HG02642 (cell line): ENCODE data around the gene HNMT.
"Not testable (repeated sequence)": the region's sequence is repeated elsewhere in the genome, so short reads cannot be mapped to it uniquely, and the experiment has no call there.

Experiments used
- ATAC-seq: cut with Tn5 transposase; IDR thresholded peaks from one replicate; pipeline ENCODE4 v1.9.1; 2021; ENCODE audit warnings: mild to moderate bottlenecking; ENCODE audit not compliant: unreplicated experiment, poor library complexity

HNMT gene

DNA sequence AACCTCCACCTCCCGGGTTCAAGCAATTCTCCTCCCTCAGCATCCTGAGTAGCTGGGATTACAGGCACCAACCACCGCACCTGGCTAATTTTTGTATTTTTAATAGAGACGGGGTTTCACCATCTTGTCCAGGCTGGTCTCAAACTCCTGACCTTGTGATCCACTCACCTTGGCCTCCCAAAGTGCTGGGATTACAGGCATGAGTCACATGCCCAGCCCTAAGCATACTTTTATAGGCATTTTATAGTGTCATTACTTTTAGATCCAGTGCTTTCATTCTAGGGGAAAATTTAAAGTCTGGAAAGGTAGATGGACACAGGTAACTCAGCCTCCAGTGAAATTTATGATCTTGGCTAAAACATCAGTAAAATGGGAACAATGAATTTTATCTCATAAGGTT lies 7.0 kb downstream of the HNMT start:
- not testable (repeated sequence) for ATAC-seq

DNA sequence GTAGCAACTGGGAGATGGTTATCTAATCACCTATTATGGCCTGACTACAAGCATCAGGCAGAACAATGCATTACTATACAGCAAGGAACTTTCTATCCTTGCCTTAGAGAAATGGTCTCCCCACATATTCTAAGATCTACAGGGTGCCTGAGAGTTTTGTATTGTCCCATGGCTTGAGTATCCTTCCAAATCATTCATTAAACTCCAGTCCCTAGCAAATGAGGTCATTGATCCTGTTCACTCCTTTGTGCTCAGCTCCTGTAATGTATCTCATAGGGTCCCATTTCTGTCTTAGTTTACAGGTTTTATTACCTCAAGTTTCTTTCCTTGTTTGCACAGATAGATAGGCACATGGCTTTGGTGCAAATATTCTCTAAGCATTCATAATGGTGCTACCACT lies 9.0 kb downstream of the HNMT start:
- ATAC-seq = no peak

DNA sequence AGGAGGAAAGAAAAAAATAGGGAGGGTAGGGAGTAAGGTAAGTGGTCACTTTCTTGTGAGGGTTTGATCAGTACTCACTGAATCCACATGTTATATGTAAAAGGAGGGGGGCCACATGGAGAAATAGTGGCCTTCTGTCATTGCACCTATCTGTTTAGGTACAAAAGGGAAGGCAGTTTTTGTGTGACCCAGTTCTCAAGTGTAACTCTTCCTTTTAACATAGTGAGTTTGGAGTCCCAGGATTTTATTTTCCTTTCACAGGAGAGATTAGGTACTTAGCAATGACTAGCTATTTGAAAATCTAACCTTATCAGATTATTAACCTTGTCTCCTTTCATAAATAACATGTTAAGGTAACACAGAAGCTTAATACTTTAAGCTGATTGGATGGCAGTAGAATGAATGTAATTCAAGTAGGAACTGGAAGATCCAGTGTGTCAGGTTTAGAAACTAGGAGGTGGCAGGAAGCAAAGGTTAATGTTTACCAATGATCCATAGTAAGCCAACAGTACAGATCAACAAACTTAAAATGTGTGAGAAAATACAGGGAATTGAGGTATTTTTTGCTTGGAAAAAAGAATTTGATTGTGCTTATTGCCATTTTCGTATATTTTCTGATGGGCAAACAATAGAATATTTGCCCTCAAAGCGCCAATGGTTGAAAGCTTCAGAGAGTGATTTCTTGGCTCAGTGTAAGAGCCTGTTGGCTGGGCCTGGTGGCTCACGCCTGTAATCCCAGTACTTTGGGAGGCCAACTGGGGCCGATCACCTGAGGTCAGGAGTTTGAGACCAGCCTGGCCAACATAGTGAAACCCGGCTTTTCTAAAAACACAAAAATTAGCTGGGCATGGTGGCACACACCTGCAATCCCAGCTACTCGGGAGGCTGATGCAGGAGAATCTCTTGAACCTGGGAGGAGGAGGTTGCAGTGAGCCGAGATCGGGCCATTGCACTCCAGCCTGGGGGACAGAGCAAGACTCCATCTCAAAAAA lies 11.3 kb downstream of the HNMT start:
- no peak for ATAC-seq

DNA sequence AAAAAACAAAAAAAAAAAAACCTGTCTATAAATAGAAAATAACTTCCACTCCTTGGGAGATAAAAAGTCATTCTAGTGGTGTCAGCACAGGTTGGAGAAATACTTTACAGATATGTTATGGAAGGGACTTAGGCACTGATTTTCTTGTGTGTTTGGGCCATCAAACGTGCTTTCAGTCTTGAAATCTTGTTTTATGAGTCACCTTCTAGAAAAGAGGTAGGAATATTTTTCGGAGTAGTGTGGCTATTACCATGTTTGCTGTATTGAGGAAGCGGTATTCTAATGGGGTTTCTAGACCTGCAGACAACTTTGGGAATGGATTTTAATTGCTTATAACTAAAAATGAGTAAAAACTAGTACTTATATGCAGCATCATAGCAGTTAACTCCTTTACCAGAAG lies 12.0 kb downstream of the HNMT start:
- no peak for ATAC-seq

DNA sequence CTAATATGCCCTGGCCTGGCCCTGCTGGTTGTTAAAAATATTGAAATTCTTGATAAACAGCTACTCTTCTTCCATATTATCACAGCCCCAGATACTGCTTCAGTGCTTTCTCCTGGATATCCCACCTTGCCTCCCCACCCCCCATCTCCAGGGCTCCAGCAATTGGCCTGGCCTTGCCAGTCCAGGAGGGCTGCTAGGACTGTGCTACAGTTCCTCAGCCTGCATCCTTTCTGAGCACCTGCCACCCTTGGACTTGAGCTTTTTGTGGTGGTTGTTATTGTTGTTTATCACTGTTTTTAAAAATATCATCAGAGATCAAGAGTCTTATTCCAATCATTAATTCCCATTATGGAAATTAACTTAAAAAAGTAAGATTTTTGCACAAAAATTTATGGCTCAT lies 13.5 kb downstream of the HNMT start:
- no peak for ATAC-seq

DNA sequence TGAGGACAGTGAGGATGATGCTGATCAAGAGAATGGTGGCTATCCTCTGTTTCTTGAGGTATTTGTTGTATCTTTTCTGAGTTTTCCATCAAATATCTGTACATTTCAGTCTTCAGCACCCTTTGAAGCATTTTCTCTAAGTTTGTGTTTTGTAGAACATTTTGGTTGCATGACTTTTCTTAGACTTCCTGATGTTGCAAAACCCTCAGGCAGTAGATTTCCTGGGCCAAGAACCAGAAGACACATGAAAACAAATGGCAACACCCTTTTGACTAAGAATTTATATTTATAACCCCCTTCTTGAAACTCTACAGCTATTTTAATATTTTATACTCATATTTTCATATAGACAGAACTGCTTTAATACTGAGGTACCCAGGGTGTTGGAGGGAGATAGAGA lies 16.2 kb downstream of the HNMT start:
- ATAC-seq = no peak

DNA sequence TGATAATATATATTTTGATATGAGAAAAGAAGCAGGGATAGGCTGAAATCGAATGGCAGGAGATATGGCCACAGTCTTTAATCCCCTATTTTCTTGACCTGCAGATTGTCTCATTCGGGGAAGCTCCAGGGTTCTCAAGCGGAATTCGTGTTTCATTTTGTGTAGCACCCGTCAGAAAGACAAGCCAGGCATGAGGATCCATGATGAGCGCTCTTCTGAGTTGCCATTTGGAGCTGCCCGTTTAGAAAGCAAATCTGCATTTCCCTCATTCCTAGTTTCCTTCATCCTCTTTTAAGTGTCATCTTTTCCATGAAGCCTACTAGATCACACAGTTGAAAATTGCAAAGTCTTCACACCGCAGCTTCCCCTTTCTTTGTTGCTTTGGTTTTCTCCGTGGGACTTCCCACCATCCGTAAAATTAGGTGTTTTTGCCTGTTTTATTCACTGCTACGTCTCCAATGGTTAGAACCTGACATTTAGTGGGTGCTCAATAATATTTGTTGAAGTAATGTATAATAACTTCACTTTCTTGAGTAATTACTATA lies 16.9 kb downstream of the HNMT start:
- no peak for ATAC-seq

DNA sequence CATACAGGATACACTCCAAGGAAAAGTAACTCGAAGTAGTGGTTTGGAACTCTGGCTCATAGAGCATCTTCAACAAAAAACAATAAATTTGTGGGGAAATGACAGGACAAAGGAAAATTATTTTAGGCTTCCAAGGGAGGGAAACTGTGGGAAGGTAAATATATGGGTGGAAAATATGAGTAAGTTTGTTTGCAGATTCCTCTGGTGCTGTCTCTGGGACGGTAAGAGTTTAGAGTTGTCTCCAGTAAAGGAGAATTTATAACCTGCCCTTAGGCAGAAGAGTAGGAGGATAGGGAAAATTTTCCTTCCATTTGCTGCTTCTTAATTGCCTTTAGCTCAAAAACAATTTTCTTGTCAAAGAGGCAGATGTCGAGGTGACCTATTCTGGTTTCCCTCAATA lies 19.3 kb downstream of the HNMT start:
- ATAC-seq = no peak

DNA sequence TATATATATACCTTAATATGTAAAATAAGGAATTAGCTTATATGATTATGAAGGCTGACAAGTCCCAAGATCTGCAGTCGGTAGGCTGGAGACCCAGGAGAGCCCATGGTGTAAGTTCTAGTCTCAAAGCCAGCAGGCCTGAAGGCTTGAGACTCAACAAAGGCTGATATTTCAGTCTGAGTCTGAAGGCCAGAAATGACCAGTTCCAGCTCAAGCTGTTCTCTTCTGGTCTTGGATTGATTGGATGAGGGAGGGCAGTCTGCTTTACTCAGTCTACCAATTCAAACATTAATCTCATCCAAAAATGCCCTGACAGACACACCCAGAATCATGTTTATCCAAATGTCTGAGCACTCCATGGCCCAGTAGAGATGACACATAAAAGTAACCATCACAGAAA lies 22.0 kb downstream of the HNMT start:
- no peak for ATAC-seq

DNA sequence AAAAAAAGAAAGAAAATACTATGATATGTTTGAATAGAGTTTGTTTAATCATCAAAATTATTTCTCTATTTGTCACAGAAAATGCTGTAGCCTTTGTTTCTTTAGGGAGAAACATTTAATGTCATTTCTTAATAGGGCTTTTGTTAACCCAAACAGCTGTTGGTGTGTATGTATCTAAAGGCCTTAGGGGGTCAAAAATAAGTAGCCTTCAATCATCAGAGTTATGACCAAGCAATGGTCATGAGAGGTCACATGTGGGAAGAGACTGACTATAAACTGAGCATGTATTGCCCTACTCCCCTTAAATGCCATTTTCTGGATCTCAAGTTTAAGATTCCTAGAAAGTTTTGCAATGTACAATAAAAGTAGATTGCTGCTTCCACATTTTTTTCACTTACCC lies 22.7 kb downstream of the HNMT start:
- no peak for ATAC-seq

DNA sequence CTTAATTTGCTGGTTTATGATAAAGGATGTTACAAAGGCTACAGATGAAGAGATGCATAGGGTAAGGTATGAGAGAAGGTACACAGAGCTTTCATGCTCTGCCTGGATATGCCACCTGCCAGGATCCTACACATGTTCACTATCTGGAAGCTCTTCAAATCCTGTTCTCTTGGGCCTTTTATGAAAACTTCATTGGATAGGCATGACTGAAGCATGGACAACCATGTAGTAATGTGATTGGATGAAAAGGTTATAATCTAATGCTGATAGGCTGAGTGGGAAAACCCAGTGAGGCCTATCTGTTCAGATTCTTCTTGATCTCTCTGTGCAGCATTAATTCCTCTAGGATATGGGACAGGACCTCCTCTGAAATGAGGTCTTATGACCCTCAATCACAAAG lies 26.8 kb downstream of the HNMT start:
- no peak for ATAC-seq

DNA sequence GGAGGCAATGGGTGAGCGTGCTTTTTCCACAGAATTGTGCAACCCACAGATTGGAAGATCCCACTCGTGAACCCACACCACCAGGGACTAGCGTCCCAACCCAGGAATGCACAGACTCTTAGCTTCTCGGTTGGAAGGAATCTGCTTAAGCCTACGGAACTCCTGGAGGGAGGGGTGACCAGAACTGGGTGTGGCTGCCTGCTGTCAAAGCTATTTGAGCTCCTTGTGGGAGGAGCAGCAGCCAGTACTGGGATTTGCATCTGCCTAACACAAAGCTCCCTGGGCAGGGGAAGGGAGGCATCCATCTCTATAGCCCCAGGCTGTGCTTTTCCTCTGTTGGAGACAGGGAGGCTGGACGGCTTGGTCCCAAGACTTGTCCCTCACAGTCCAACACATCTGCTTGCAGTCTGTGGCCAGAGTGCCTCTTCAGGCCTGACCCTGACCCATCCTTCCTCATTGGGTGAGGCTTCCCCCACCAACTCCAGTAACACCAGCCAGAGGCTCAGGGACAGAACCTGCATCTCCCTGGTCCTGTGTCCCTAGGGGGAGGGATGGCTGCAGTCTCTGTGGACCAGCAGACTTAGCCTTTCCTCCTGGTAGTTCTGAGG lies 27.9 kb downstream of the HNMT start:
- no peak for ATAC-seq

DNA sequence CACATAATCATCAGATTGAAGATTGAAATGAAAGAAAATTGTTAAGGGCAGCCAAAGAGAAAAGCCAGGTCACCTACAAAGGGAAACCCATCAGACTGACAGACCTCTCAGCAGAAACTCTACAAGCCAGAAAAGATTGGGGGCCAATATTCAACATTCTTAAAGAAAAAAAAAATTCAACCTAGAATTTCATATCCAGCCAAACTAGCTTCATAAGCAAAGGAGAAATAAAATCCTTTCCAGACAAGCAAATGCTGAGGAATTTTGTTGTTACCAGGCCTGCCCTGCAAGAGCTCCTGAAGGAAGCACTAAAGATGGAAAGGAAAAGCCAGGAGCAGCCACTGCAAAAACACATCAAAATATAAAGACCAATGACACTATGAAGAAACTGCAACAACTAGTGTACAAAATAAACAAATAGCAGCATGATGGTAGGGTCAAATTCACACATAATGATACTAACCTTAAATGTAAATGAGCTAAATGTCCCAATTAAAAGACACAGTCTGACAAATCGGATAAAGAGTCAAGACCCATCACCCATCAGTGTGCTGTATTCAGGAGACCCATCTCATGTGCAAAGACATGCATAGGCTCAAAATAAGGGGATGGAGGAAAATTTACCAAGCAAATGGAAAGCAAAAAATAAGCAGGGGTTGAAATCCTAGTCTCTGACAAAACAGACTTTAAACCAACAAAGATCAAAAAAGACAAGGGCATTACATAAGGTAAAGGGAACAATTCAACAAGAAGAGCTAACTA lies 29.6 kb downstream of the HNMT start:
- not testable (repeated sequence) for ATAC-seq

DNA sequence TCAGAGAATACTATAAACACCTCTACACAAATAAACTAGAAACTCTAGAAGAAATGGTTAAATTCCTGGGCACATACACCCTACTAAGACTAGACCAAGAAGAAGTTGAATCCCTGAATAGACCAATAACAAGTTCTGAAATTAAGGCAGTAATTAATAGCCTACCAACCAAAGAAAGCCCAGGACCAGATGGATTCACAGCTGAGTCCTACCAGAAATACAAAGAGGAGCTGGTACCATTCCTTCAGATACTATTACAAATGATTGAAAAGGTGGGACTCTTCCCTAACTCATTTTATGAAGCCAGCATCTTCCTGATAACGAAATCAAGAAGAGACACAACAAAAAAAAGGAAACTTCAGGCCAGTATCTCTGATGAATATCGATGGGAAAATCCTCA lies 31.1 kb downstream of the HNMT start:
- not testable (repeated sequence) for ATAC-seq

DNA sequence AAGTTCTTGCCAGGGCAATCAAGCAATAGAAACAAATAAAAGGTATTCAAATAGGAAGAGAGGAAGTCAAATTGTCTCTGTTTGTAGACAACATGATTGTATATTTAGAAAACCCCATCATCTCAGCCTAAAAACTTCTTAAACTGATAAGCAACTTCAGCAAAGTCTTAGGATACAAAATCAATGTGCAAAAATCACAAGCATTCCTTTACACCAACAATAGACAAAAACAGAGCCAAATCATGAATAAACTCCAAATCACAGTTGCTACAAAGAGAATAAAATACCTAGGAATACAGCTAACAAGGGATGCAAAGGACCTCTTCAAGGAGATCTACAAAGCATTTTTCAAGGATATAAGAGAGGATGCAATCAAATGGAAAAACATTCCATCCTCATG lies 31.9 kb downstream of the HNMT start:
- ATAC-seq = not testable (repeated sequence)

DNA sequence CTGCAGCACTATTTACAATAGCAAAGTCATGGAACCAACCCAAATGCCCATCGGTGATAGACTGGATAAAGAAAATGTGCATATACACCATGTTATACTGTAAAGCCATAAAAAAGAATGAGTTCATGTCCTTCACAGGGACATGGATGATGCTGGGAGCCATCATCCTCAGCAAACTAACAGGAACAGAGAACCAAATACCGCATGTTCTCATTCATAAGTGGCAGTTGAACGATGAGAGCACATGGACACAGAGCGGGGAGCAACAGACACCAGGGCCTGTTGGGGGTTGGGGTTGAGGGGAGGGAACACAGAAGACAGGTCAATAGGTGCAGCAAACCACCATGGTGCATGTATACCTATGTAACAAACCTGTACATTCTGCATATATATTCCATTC lies 33.5 kb downstream of the HNMT start:
- ATAC-seq = no peak

DNA sequence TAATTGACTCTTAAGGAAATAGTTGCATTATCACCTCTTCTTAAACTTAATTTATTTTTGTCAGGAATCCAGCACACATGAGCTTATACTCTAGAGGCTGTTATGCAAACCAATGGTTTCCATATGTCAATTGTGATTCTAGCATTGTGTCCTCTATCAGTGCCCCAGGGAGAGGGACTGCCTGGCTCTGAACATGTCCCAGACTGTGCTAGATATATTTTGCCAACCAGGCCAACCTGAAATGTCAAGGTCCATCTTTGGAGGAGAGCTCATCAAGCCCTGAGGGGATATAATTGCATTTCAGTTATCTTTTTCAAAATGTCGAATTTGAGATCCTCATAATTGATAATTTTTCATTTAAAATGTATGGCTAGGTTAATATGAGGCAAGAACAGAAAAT lies 34.2 kb downstream of the HNMT start:
- no peak for ATAC-seq

DNA sequence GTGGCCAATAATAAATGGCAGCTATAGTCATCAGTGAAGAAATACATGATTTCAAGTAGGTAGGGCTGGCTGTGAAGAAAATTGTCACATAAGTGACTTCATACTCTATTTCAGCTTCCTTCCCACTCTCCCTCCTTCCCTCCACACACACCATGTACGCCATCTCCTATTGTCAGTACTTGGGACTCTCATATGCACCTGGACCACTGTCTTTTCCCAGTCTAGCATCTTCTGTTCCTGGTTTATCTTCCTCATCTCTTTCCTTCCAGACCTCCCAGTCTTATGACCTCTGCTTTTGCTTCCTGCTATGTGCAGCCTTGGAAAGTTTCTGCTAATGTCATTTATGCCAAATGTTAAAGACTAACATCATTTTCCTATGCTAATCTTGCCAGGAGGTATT lies 35.0 kb downstream of the HNMT start:
- no peak for ATAC-seq

DNA sequence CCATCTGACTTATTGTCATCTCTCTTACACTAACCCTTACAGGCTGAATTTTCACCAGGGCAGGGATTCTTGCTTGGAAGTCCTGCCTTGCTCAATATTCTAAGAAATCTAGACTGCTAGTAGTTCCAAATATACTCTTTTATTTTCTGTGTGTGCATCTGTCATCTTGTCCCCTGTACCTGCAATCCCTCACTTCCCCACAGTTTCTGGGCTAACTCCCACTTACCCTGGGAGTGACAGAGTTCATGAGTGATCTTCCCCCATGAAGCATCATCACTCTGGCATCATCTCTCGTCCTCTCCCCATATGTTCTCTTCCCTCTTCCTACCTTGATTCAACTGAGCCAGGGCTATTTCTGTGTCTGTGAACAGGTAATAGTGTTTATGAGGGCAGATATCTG lies 35.7 kb downstream of the HNMT start:
- ATAC-seq = no peak

DNA sequence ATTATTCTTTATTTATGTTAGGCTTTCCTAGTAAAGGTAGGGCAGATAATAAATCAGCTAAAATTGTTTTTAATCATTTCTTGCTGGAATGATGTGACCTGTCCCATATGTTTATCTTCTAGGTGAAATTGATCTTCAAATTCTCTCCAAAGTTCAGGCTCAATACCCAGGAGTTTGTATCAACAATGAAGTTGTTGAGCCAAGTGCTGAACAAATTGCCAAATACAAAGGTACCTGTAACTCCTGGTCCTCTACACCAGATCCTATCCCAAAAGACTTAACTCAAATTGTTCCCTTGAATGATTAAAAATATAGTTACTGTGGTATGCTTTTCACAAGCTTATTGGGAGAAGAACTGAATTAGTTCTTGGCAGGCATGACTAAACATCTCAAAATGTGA lies 36.5 kb downstream of the HNMT start:
- no peak for ATAC-seq

DNA sequence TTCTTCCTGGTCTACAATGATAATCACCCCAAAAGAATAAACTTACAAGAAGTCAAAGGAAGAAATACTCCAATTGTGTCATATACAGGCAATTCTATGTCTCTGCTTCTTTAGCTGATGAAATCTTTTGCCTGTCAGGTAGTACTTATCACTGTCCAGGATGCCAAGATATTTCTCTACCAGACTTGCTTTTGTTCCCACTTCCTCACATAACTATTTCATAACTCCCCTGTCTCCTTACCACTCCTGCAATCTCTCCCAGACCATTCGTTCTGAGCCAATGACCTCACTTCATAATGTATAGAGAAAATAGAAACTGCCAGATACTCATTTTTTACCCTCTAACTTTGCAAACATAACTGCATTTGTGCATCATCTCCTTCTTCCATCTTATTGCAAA lies 39.1 kb downstream of the HNMT start:
- ATAC-seq = no peak
